T-helper 2 cell treated with Interferon-gamma antibody and Interleukin-4, amounts not matched to agents 5 μg/mL and 100 μg/mL, for 36 hours (primary cell): ENCODE results near the gene MAST4.
A peak's percentile ranks its signal among the peaks of the same experiment; 100 is the strongest.

Experiments
- DNase-seq: peaks from one replicate; pipeline ENCODE4 v3.0.0; 2021; ENCODE audit warnings: low spot score
- H3K27ac Mint-ChIP-seq: one replicate; pipeline ENCODE4 v1.8.0; 2021; ENCODE audit warnings: mild to moderate bottlenecking, mixed read lengths
- H3K27me3 Mint-ChIP-seq: one replicate; pipeline ENCODE4 v1.8.0; 2021; ENCODE audit warnings: low read depth, mixed read lengths
- H3K36me3 Mint-ChIP-seq: one replicate; pipeline ENCODE4 v1.8.0; 2021; ENCODE audit warnings: low read depth, mixed read lengths
- H3K4me1 Mint-ChIP-seq: one replicate; pipeline ENCODE4 v1.8.0; 2021; ENCODE audit warnings: low read depth, mixed read lengths
- H3K4me3 Mint-ChIP-seq: one replicate; pipeline ENCODE4 v1.8.0; 2022; ENCODE audit warnings: mild to moderate bottlenecking, moderate library complexity, mixed read lengths
- H3K9me3 Mint-ChIP-seq: one replicate; pipeline ENCODE4 v1.8.0; 2021; ENCODE audit warnings: mixed read lengths

Gene MAST4

GRCh38 chr5:67204821-67205220 is 608.6 kb downstream of the MAST4 start:
- peaks cover 80% of the 10 kb centered on the region for H3K4me1 Mint-ChIP-seq
- peak overlapping the region; percentile 83 for H3K27ac Mint-ChIP-seq
- peaks cover 15% of the 10 kb centered on the region for H3K9me3 Mint-ChIP-seq
- peak overlapping the region; percentile 68 for H3K4me3 Mint-ChIP-seq
- no peaks in the 10 kb centered on the region for H3K27me3 Mint-ChIP-seq
- peaks cover 23% of the 10 kb centered on the region for H3K36me3 Mint-ChIP-seq
- no peak for DNase-seq

GRCh38 chr5:67205981-67206380 is 609.8 kb downstream of the MAST4 start:
- peak overlapping the region; percentile 83 for H3K27ac Mint-ChIP-seq
- H3K4me1 Mint-ChIP-seq = peaks cover 78% of the 10 kb centered on the region
- H3K36me3 Mint-ChIP-seq = peaks cover 18% of the 10 kb centered on the region
- H3K27me3 Mint-ChIP-seq = no peaks in the 10 kb centered on the region
- peak overlapping the region; percentile 61 for H3K4me3 Mint-ChIP-seq
- no peak for DNase-seq
- peaks cover 12% of the 10 kb centered on the region for H3K9me3 Mint-ChIP-seq

- peaks cover 7% of the 10 kb centered on the region for H3K9me3 Mint-ChIP-seq
- DNase-seq = no peak
- H3K27ac Mint-ChIP-seq = peak overlapping the region; percentile 83
- H3K4me3 Mint-ChIP-seq = peak overlapping the region; percentile 61
- no peaks in the 10 kb centered on the region for H3K27me3 Mint-ChIP-seq
- H3K36me3 Mint-ChIP-seq = peaks cover 14% of the 10 kb centered on the region
- peaks cover 73% of the 10 kb centered on the region for H3K4me1 Mint-ChIP-seq
Observed at GRCh38 chr5:67206461-67206860, 610.3 kb downstream of the MAST4 start.

GRCh38 chr5:67206929-67207328 is 610.7 kb downstream of the MAST4 start:
- H3K36me3 Mint-ChIP-seq = peaks cover 14% of the 10 kb centered on the region
- peak; percentile 93 for DNase-seq
- peak overlapping the region; percentile 32 for H3K4me3 Mint-ChIP-seq
- H3K27me3 Mint-ChIP-seq = no peaks in the 10 kb centered on the region
- H3K4me1 Mint-ChIP-seq = peaks cover 73% of the 10 kb centered on the region
- peak overlapping the region; percentile 83 for H3K27ac Mint-ChIP-seq
- H3K9me3 Mint-ChIP-seq = peaks cover 6% of the 10 kb centered on the region

GRCh38 chr5:67208403-67208802 is 612.2 kb downstream of the MAST4 start:
- DNase-seq = no peak
- Mint-ChIP-seq H3K9me3 (peaks cover 6% of the 10 kb centered on the region), H3K4me3 (no peak overlapping the region), H3K4me1 (peaks cover 68% of the 10 kb centered on the region), H3K27ac (peak overlapping the region; percentile 83), H3K27me3 (no peaks in the 10 kb centered on the region), H3K36me3 (peaks cover 10% of the 10 kb centered on the region)

- H3K27ac Mint-ChIP-seq = peak overlapping the region; percentile 60
- DNase-seq = peak; percentile 67
- peaks cover 6% of the 10 kb centered on the region for H3K9me3 Mint-ChIP-seq
- H3K36me3 Mint-ChIP-seq = peaks cover 11% of the 10 kb centered on the region
- no peak overlapping the region for H3K4me3 Mint-ChIP-seq
- H3K27me3 Mint-ChIP-seq = no peaks in the 10 kb centered on the region
- H3K4me1 Mint-ChIP-seq = peaks cover 69% of the 10 kb centered on the region
Observed at GRCh38 chr5:67209141-67209771, 613.1 kb downstream of the MAST4 start.

GRCh38 chr5:67211926-67212325 is 615.7 kb downstream of the MAST4 start:
- no peaks in the 10 kb centered on the region for H3K9me3 Mint-ChIP-seq
- peaks cover 6% of the 10 kb centered on the region for H3K36me3 Mint-ChIP-seq
- no peak overlapping the region for H3K27ac Mint-ChIP-seq
- H3K4me1 Mint-ChIP-seq = peaks cover 69% of the 10 kb centered on the region
- no peaks in the 10 kb centered on the region for H3K27me3 Mint-ChIP-seq
- no peak for DNase-seq
- no peak overlapping the region for H3K4me3 Mint-ChIP-seq

- DNase-seq = no peak
- H3K27me3 Mint-ChIP-seq = no peaks in the 10 kb centered on the region
- H3K4me3 Mint-ChIP-seq = peak overlapping the region; percentile 2
Observed at GRCh38 chr5:67214036-67214435, 617.8 kb downstream of the MAST4 start.

GRCh38 chr5:67214707-67215447 is 618.7 kb downstream of the MAST4 start:
- Mint-ChIP-seq H3K4me3 (peak overlapping the region; percentile 85), H3K27me3 (no peaks in the 10 kb centered on the region), H3K4me1 (peaks cover 64% of the 10 kb centered on the region), H3K36me3 (peaks cover 17% of the 10 kb centered on the region), H3K9me3 (no peaks in the 10 kb centered on the region), H3K27ac (peak overlapping the region; percentile 99)
- DNase-seq = no peak

More at GRCh38 chr5:67214036-67214435, 617.8 kb downstream of the MAST4 start:
- no peaks in the 10 kb centered on the region for H3K9me3 Mint-ChIP-seq
- H3K27ac Mint-ChIP-seq = peak overlapping the region; percentile 77
- peaks cover 68% of the 10 kb centered on the region for H3K4me1 Mint-ChIP-seq
- peaks cover 15% of the 10 kb centered on the region for H3K36me3 Mint-ChIP-seq

GRCh38 chr5:67215519-67216471 is 619.6 kb downstream of the MAST4 start:
- Mint-ChIP-seq H3K4me3 (peak overlapping the region; percentile 85), H3K9me3 (no peaks in the 10 kb centered on the region), H3K27ac (peak overlapping the region; percentile 99), H3K27me3 (no peaks in the 10 kb centered on the region), H3K4me1 (peaks cover 64% of the 10 kb centered on the region), H3K36me3 (peaks cover 20% of the 10 kb centered on the region)
- DNase-seq = peak; percentile 77

GRCh38 chr5:67216564-67216963 is 620.4 kb downstream of the MAST4 start:
- no peaks in the 10 kb centered on the region for H3K27me3 Mint-ChIP-seq
- peak overlapping the region; percentile 85 for H3K4me3 Mint-ChIP-seq
- peaks cover 20% of the 10 kb centered on the region for H3K36me3 Mint-ChIP-seq
- peak overlapping the region; percentile 99 for H3K27ac Mint-ChIP-seq
- peaks cover 68% of the 10 kb centered on the region for H3K4me1 Mint-ChIP-seq
- DNase-seq = no peak
- no peaks in the 10 kb centered on the region for H3K9me3 Mint-ChIP-seq
